ENCODE measurements around the gene DLGAP4. TPM values are rescaled to one million over a fixed set of nuclear protein-coding genes. Genes with fewer than 3 reads are reported as not detected.
A peak's percentile ranks its signal among the peaks of the same experiment; 100 is the strongest.

The DLGAP4 gene
- total RNA-seq, 5 donors from 2014 or later (not counting 1 experiment from before 2014, with no cell fraction given) = 36.4 to 54.4 (median 43.9) TPM

- CTCF ChIA-PET = no interaction called here
- 57% methylated on average over 16 of the region's 21 CpGs for WGBS (ENCODE audit: insufficient coverage)
- H3K4me3 Mint-ChIP-seq = peak overlapping the region in 1 of 3 donors; percentile 54
- Histone ChIP-seq H3K9me3 (no peaks in the 10 kb centered on the region), H3K27ac (ENCODE audit: low read length) (no peak overlapping the region), H3K4me1 (ENCODE audit: control insufficient read depth in 1 of 2, extremely low read depth in 1 of 2, insufficient read depth in 2 of 2, low read length in 2 of 2) (peaks cover 0 to 16% of the 10 kb centered on the region in 2 experiments), H3K27me3 (replicated peaks in 1 of 2; ENCODE audit: control insufficient read depth in 2 of 2, extremely low read depth in 1 of 2, insufficient read depth in 2 of 2, low read length in 1 of 2) (peaks cover 4 to 86% of the 10 kb centered on the region in 2 experiments), H3K36me3 (ENCODE audit: control insufficient read depth in 2 of 2, extremely low read depth in 1 of 2, insufficient read depth in 1 of 2, low read length in 1 of 2) (no peaks in the 10 kb centered on the region), H3K4me3 (ENCODE audit: control insufficient read depth in 1 of 2, extremely low read depth in 1 of 2, low read length in 1 of 2) (no peak overlapping the region)
- no peaks in the 10 kb centered on the region for H3K9me3 Mint-ChIP-seq
- POLR2A ChIA-PET = no interaction called here
- no peak overlapping the region for H3K27ac Mint-ChIP-seq
- no peak for ATAC-seq (replicated peaks in 1 of 4)
- no peak for DNase-seq
- peaks cover 59 to 78% of the 10 kb centered on the region in 2 donors for H3K27me3 Mint-ChIP-seq
- peaks cover 0 to 16% (median 9%) of the 10 kb centered on the region in 3 donors for H3K4me1 Mint-ChIP-seq
- H3K36me3 Mint-ChIP-seq = no peaks in the 10 kb centered on the region
Observed at GRCh38 chr20:36307412-36308325, 1.5 kb downstream of the DLGAP4 start.

- peaks cover 0 to 16% of the 10 kb centered on the region in 2 experiments for H3K4me1 ChIP-seq (ENCODE audit: control insufficient read depth in 1 of 2, extremely low read depth in 1 of 2, insufficient read depth in 2 of 2, low read length in 2 of 2)
- ATAC-seq (replicated peaks in 1 of 4) (no peak), DNase-seq (no peak)
- peaks cover 4 to 88% of the 10 kb centered on the region in 2 experiments for H3K27me3 ChIP-seq (replicated peaks in 1 of 2; ENCODE audit: control insufficient read depth in 2 of 2, extremely low read depth in 1 of 2, insufficient read depth in 2 of 2, low read length in 1 of 2)
- Mint-ChIP-seq H3K27me3 (peaks cover 57 to 77% of the 10 kb centered on the region in 2 donors), H3K36me3 (no peaks in the 10 kb centered on the region), H3K4me1 (peaks cover 0 to 16% (median 9%) of the 10 kb centered on the region in 3 donors), H3K4me3 (no peak overlapping the region), H3K9me3 (no peaks in the 10 kb centered on the region), H3K27ac (no peak overlapping the region)
- no peak overlapping the region for H3K27ac ChIP-seq (ENCODE audit: low read length)
- H3K4me3 ChIP-seq (ENCODE audit: control insufficient read depth in 1 of 2, extremely low read depth in 1 of 2, low read length in 1 of 2) = no peak overlapping the region
- H3K9me3 ChIP-seq = no peaks in the 10 kb centered on the region
- CTCF ChIA-PET = no interaction called here
- 88% methylated on average over 12 of the region's 12 CpGs for WGBS (ENCODE audit: insufficient coverage)
- no peaks in the 10 kb centered on the region for H3K36me3 ChIP-seq (ENCODE audit: control insufficient read depth in 2 of 2, extremely low read depth in 1 of 2, insufficient read depth in 1 of 2, low read length in 1 of 2)
- POLR2A ChIA-PET = no interaction called here
Observed at GRCh38 chr20:36308353-36308752, 2.2 kb downstream of the DLGAP4 start.

- Mint-ChIP-seq H3K27ac (no peak overlapping the region), H3K4me3 (no peak overlapping the region), H3K9me3 (no peaks in the 10 kb centered on the region), H3K27me3 (peaks cover 51 to 73% of the 10 kb centered on the region in 2 donors), H3K36me3 (no peaks in the 10 kb centered on the region), H3K4me1 (peaks cover 0 to 16% (median 9%) of the 10 kb centered on the region in 3 donors)
- Histone ChIP-seq H3K27me3 (replicated peaks in 1 of 2; ENCODE audit: control insufficient read depth in 2 of 2, extremely low read depth in 1 of 2, insufficient read depth in 2 of 2, low read length in 1 of 2) (peaks cover 2 to 88% of the 10 kb centered on the region in 2 experiments), H3K36me3 (ENCODE audit: control insufficient read depth in 2 of 2, extremely low read depth in 1 of 2, insufficient read depth in 1 of 2, low read length in 1 of 2) (no peaks in the 10 kb centered on the region), H3K9me3 (no peaks in the 10 kb centered on the region), H3K4me3 (ENCODE audit: control insufficient read depth in 1 of 2, extremely low read depth in 1 of 2, low read length in 1 of 2) (no peak overlapping the region), H3K4me1 (ENCODE audit: control insufficient read depth in 1 of 2, extremely low read depth in 1 of 2, insufficient read depth in 2 of 2, low read length in 2 of 2) (peaks cover 0 to 16% of the 10 kb centered on the region in 2 experiments), H3K27ac (ENCODE audit: low read length) (no peak overlapping the region)
- 67% methylated on average over 6 of the region's 12 CpGs for WGBS (ENCODE audit: insufficient coverage)
- DNase-seq (no peak), ATAC-seq (replicated peaks in 1 of 4) (no peak)
- POLR2A ChIA-PET = no interaction called here
- CTCF ChIA-PET = no interaction called here
Observed at GRCh38 chr20:36308986-36309385, 2.8 kb downstream of the DLGAP4 start.

- H3K9me3 ChIP-seq = no peaks in the 10 kb centered on the region
- H3K27me3 ChIP-seq (replicated peaks in 1 of 2; ENCODE audit: control insufficient read depth in 2 of 2, extremely low read depth in 1 of 2, insufficient read depth in 2 of 2, low read length in 1 of 2) = peaks cover under 1 to 88% of the 10 kb centered on the region in 2 experiments
- POLR2A ChIA-PET = no interaction called here
- peaks cover 0 to 16% of the 10 kb centered on the region in 2 experiments for H3K4me1 ChIP-seq (ENCODE audit: control insufficient read depth in 1 of 2, extremely low read depth in 1 of 2, insufficient read depth in 2 of 2, low read length in 2 of 2)
- DNase-seq (no peak), ATAC-seq (replicated peaks in 1 of 4) (no peak)
- Mint-ChIP-seq H3K36me3 (no peaks in the 10 kb centered on the region), H3K27ac (no peak overlapping the region), H3K27me3 (peaks cover 45 to 69% of the 10 kb centered on the region in 2 donors), H3K4me1 (peaks cover 0 to 16% (median 9%) of the 10 kb centered on the region in 3 donors), H3K9me3 (no peaks in the 10 kb centered on the region), H3K4me3 (no peak overlapping the region)
- H3K27ac ChIP-seq (ENCODE audit: low read length) = no peak overlapping the region
- no peak overlapping the region for H3K4me3 ChIP-seq (ENCODE audit: control insufficient read depth in 1 of 2, extremely low read depth in 1 of 2, low read length in 1 of 2)
- 63% methylated on average over 3 of the region's 3 CpGs for WGBS (ENCODE audit: insufficient coverage)
- no peaks in the 10 kb centered on the region for H3K36me3 ChIP-seq (ENCODE audit: control insufficient read depth in 2 of 2, extremely low read depth in 1 of 2, insufficient read depth in 1 of 2, low read length in 1 of 2)
- CTCF ChIA-PET = no interaction called here
Observed at GRCh38 chr20:36309643-36310042, 3.5 kb downstream of the DLGAP4 start.

GRCh38 chr20:36310215-36310981 is 4.3 kb downstream of the DLGAP4 start:
- H3K27me3 ChIP-seq (replicated peaks in 1 of 2; ENCODE audit: control insufficient read depth in 2 of 2, extremely low read depth in 1 of 2, insufficient read depth in 2 of 2, low read length in 1 of 2) = peaks cover 0 to 84% of the 10 kb centered on the region in 2 experiments
- H3K9me3 ChIP-seq = no peaks in the 10 kb centered on the region
- CTCF ChIA-PET = no interaction called here
- Mint-ChIP-seq H3K27ac (no peak overlapping the region), H3K27me3 (peaks cover 38 to 63% of the 10 kb centered on the region in 2 donors), H3K36me3 (no peaks in the 10 kb centered on the region), H3K9me3 (no peaks in the 10 kb centered on the region), H3K4me3 (no peak overlapping the region), H3K4me1 (peaks cover 0 to 9% (median 6%) of the 10 kb centered on the region in 3 donors)
- no peaks in the 10 kb centered on the region for H3K36me3 ChIP-seq (ENCODE audit: control insufficient read depth in 2 of 2, extremely low read depth in 1 of 2, insufficient read depth in 1 of 2, low read length in 1 of 2)
- no peak for DNase-seq
- POLR2A ChIA-PET = no interaction called here
- no peak overlapping the region for H3K27ac ChIP-seq (ENCODE audit: low read length)
- no peak overlapping the region for H3K4me3 ChIP-seq (ENCODE audit: control insufficient read depth in 1 of 2, extremely low read depth in 1 of 2, low read length in 1 of 2)
- 82% methylated on average over 5 of the region's 8 CpGs for WGBS (ENCODE audit: insufficient coverage)
- ATAC-seq (replicated peaks in 1 of 4) = no peak
- peaks cover 0 to 16% of the 10 kb centered on the region in 2 experiments for H3K4me1 ChIP-seq (ENCODE audit: control insufficient read depth in 1 of 2, extremely low read depth in 1 of 2, insufficient read depth in 2 of 2, low read length in 2 of 2)

GRCh38 chr20:36311141-36311853 is 5.2 kb downstream of the DLGAP4 start:
- no peaks in the 10 kb centered on the region for H3K9me3 Mint-ChIP-seq
- no peaks in the 10 kb centered on the region for H3K36me3 Mint-ChIP-seq
- WGBS (ENCODE audit: insufficient coverage) = 62% methylated on average over 8 of the region's 17 CpGs
- Histone ChIP-seq H3K36me3 (ENCODE audit: control insufficient read depth in 2 of 2, extremely low read depth in 1 of 2, insufficient read depth in 1 of 2, low read length in 1 of 2) (no peaks in the 10 kb centered on the region), H3K9me3 (no peaks in the 10 kb centered on the region), H3K4me3 (ENCODE audit: control insufficient read depth in 1 of 2, extremely low read depth in 1 of 2, low read length in 1 of 2) (no peak overlapping the region), H3K27me3 (replicated peaks in 1 of 2; ENCODE audit: control insufficient read depth in 2 of 2, extremely low read depth in 1 of 2, insufficient read depth in 2 of 2, low read length in 1 of 2) (peaks cover 0 to 84% of the 10 kb centered on the region in 2 experiments), H3K27ac (ENCODE audit: low read length) (no peak overlapping the region), H3K4me1 (ENCODE audit: control insufficient read depth in 1 of 2, extremely low read depth in 1 of 2, insufficient read depth in 2 of 2, low read length in 2 of 2) (peaks cover 0 to 11% of the 10 kb centered on the region in 2 experiments)
- no peak overlapping the region for H3K27ac Mint-ChIP-seq
- POLR2A ChIA-PET = no interaction called here
- H3K4me3 Mint-ChIP-seq = no peak overlapping the region
- CTCF ChIA-PET = no interaction called here
- peaks cover 0 to 7% (median 4%) of the 10 kb centered on the region in 3 donors for H3K4me1 Mint-ChIP-seq
- ATAC-seq (replicated peaks in 1 of 4) = no peak
- H3K27me3 Mint-ChIP-seq = peaks cover 35 to 61% of the 10 kb centered on the region in 2 donors
- no peak for DNase-seq
